ENCODE data around the gene ROBO1. TPM values are rescaled to one million over a fixed set of nuclear protein-coding genes. Genes with fewer than 3 reads are reported as not detected.

ROBO1 gene
- total and polyA plus RNA-seq, 2 of the 13 experiments (the other 11 are each of a cell fraction or from before 2014, with no cell fraction given), result 52.2 to 71.0 TPM

- ChIA-PET CTCF (ENCODE audit: low intra/inter-chr PET ratio, low total read pairs) (no interaction called here), POLR2A (no interaction called here)
- Histone ChIP-seq H2AFZ (ENCODE audit: low read length) (no peak overlapping the region), H4K20me1 (ENCODE audit: insufficient read depth, low read length) (no peaks in the 10 kb centered on the region), H3K4me2 (ENCODE audit: low read depth, low read length) (no peak overlapping the region), H3K9me3 (ENCODE audit: low read length) (no peaks in the 10 kb centered on the region), H3K36me3 (replicated peaks in 1 of 2; ENCODE audit: control insufficient read depth in 1 of 2, insufficient read depth in 2 of 2, low read length in 2 of 2) (peaks cover 6 to 51% of the 10 kb centered on the region in 2 experiments; a peak in 4 of 5 replicates), H3K9ac (ENCODE audit: insufficient read depth, low read depth, low read length) (no peak overlapping the region), H3K27ac (ENCODE audit: extremely low read length, insufficient read depth, low read length) (no peak overlapping the region), H3K4me3 (replicated peaks in 1 of 3; ENCODE audit: insufficient read depth in 1 of 3, low read depth in 2 of 3, low read length in 3 of 3) (no peak overlapping the region), H3K27me3 (ENCODE audit: control insufficient read depth in 1 of 2, insufficient read depth in 2 of 2, low read length in 2 of 2) (no peaks in the 10 kb centered on the region), H3K79me2 (ENCODE audit: insufficient read depth, low read length) (no peaks in the 10 kb centered on the region), H3K4me1 (ENCODE audit: insufficient read depth, low read length) (peaks cover 13% of the 10 kb centered on the region)
- intact Hi-C loops (cut with micrococcal nuclease; ENCODE audit: unreplicated experiment), result no loop called here
- TF ChIP-seq ZNF839 (CRISPR knock-in tag; IDR thresholded peaks at IDR 0.05; ENCODE audit: borderline replicate concordance), result no peak
- no peak for TF ChIP-seq ZNF672 (CRISPR knock-in tag; IDR thresholded peaks at IDR 0.05)
- no peak for TF ChIP-seq ZNF264 (CRISPR knock-in tag; IDR thresholded peaks at IDR 0.05)
- TF ChIP-seq ZNF367 (CRISPR knock-in tag; IDR thresholded peaks at IDR 0.05; ENCODE audit: borderline replicate concordance), result no peak
- no peak for TF ChIP-seq EED (CRISPR knock-in tag; IDR thresholded peaks at IDR 0.05)
- no TSS peak for BruUV-seq (replicated peaks)
- ATAC-seq, result no peak
- no peak for DNase-seq (ENCODE audit: low spot score)
- no peak for FAIRE-seq
- 98% methylated on average over 6 of the region's 6 CpGs for WGBS (ENCODE audit: low lambda C conversion rate)
- in situ Hi-C loops (cut with HindIII; ENCODE audit: extremely low pct_ligation_motif_present, low pct_unique_long_range_greater_than_20kb), result loop anchor here (5.0 to 25.0 kb wide), 3 partner anchors 320 to 697 kb away; no protein-coding TSS in a partner anchor
Observed at GRCh38 chr3:78665101-78665500, 1102.7 kb downstream of the ROBO1 start.

GRCh38 chr3:78660957-78661356 is 1106.8 kb downstream of the ROBO1 start:
- no peaks in the 10 kb centered on the region for H4K20me1 ChIP-seq (ENCODE audit: insufficient read depth, low read length)
- BruUV-seq (replicated peaks), result no TSS peak
- peaks cover 8 to 45% of the 10 kb centered on the region in 2 experiments; a peak in 4 of 5 replicates for H3K36me3 ChIP-seq (replicated peaks in 1 of 2; ENCODE audit: control insufficient read depth in 1 of 2, insufficient read depth in 2 of 2, low read length in 2 of 2)
- H2AFZ ChIP-seq (ENCODE audit: low read length), result no peak overlapping the region
- no peak overlapping the region for H3K4me3 ChIP-seq (replicated peaks in 1 of 3; ENCODE audit: insufficient read depth in 1 of 3, low read depth in 2 of 3, low read length in 3 of 3)
- intact Hi-C loops (cut with micrococcal nuclease; ENCODE audit: unreplicated experiment), result no loop called here
- no peaks in the 10 kb centered on the region for H3K79me2 ChIP-seq (ENCODE audit: insufficient read depth, low read length)
- no peaks in the 10 kb centered on the region for H3K4me1 ChIP-seq (ENCODE audit: insufficient read depth, low read length)
- in situ Hi-C loops (cut with HindIII; ENCODE audit: extremely low pct_ligation_motif_present, low pct_unique_long_range_greater_than_20kb), result loop anchor here (10.0 to 25.0 kb wide), 2 partner anchors 324 to 701 kb away; no protein-coding TSS in a partner anchor
- H3K9ac ChIP-seq (ENCODE audit: insufficient read depth, low read depth, low read length), result no peak overlapping the region
- H3K27me3 ChIP-seq (ENCODE audit: control insufficient read depth in 1 of 2, insufficient read depth in 2 of 2, low read length in 2 of 2), result no peaks in the 10 kb centered on the region
- H3K9me3 ChIP-seq (ENCODE audit: low read length), result no peaks in the 10 kb centered on the region
- ChIA-PET POLR2A (no interaction called here), CTCF (ENCODE audit: low intra/inter-chr PET ratio, low total read pairs) (interaction anchor here (4.0 kb wide), 1 partner anchor 372 kb away, joined by 51 read pairs; no protein-coding TSS in a partner anchor)
- no peak overlapping the region for H3K27ac ChIP-seq (ENCODE audit: extremely low read length, insufficient read depth, low read length)
- H3K4me2 ChIP-seq (ENCODE audit: low read depth, low read length), result no peak overlapping the region
- 88% methylated on average over 6 of the region's 6 CpGs for WGBS (ENCODE audit: low lambda C conversion rate)
- no peak for FAIRE-seq
- no peak for ATAC-seq
- no peak for DNase-seq (ENCODE audit: low spot score)
- TF ChIP-seq ZFX (CRISPR knock-in tag; IDR thresholded peaks at IDR 0.05; ENCODE audit: low read depth), result no peak
- TF ChIP-seq ELK4 (CRISPR knock-in tag; IDR thresholded peaks at IDR 0.05; ENCODE audit: borderline replicate concordance), result no peak
- TF ChIP-seq, protein P1, sequence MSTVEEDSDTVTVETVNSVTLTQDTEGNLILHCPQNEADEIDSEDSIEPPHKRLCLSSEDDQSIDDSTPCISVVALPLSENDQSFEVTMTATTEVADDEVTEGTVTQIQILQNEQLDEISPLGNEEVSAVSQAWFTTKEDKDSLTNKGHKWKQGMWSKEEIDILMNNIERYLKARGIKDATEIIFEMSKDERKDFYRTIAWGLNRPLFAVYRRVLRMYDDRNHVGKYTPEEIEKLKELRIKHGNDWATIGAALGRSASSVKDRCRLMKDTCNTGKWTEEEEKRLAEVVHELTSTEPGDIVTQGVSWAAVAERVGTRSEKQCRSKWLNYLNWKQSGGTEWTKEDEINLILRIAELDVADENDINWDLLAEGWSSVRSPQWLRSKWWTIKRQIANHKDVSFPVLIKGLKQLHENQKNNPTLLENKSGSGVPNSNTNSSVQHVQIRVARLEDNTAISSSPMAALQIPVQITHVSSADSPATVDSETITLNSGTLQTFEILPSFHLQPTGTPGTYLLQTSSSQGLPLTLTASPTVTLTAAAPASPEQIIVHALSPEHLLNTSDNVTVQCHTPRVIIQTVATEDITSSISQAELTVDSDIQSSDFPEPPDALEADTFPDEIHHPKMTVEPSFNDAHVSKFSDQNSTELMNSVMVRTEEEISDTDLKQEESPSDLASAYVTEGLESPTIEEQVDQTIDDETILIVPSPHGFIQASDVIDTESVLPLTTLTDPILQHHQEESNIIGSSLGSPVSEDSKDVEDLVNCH (CRISPR knock-in tag; IDR thresholded peaks at IDR 0.05), result no peak
- TF ChIP-seq, protein P2, sequence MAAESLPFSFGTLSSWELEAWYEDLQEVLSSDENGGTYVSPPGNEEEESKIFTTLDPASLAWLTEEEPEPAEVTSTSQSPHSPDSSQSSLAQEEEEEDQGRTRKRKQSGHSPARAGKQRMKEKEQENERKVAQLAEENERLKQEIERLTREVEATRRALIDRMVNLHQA (CRISPR knock-in tag; IDR thresholded peaks at IDR 0.05), result no peak
